NOMO-1 treated with DMSO at 0.1 percent for 48 hours (cell line): ENCODE results near the gene ZFP57.

Experiments used
- DNase-seq: peaks from one replicate; lab custom pipeline; 2025; ENCODE audit not compliant: unreplicated experiment; lab: John Stamatoyannopoulos, UW

Gene ZFP57

GRCh38 chr6:29626948-29627754 is 53.8 kb downstream of the ZFP57 start:
- no peak for DNase-seq

DNA sequence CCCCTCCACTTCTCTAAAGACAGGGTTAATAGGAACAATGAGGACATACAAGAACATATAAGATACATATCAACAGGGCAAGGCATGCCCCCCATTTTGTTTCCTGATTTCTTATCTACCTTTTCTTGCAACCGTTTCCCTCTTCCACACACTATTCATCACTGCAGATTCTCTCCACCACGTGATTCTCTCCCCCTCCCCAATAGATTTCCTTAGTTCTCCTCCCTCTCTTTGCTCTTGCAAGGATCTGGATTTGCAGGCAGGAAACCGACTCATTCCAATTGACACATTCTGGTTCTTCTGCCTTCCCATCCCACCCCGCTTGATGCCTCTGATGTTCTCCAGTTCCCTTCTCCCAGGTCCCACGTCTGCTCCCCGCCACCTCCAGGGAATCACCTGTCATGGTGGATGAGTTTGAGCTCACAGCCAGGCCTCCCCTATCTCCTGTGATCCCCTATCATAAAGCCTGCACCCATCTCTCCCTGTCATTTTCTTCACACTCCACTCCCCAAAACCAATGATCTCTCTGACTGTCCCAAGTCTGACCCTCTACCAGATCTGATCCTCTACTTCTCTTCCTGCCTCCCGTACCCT is 55.5 kb downstream of the ZFP57 start:
- DNase-seq = no peak

DNA sequence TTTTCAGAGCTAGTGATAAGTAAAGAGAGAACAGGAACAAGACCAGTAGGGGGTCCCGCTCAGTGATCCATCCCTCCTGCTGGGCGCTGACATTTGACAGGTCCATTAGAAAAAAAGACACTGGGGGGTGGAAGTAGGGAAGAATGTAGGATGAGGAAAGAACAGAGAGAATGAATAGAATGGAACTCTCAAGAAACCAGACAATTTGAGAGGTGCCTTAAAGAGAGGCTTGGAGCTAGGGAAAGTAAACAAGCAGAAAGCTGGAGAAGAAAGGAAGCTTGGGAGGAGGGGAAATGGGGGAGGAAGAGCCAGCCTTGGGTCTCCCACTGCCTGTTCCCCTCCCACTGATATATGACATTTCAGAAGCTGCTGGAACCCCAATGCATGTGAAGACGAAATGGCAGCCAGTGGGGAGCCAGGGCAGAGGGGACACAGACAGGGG is 56.4 kb downstream of the ZFP57 start:
- no peak for DNase-seq
